Measurements from ENCODE around the gene RAI14.

RAI14 gene

DNA sequence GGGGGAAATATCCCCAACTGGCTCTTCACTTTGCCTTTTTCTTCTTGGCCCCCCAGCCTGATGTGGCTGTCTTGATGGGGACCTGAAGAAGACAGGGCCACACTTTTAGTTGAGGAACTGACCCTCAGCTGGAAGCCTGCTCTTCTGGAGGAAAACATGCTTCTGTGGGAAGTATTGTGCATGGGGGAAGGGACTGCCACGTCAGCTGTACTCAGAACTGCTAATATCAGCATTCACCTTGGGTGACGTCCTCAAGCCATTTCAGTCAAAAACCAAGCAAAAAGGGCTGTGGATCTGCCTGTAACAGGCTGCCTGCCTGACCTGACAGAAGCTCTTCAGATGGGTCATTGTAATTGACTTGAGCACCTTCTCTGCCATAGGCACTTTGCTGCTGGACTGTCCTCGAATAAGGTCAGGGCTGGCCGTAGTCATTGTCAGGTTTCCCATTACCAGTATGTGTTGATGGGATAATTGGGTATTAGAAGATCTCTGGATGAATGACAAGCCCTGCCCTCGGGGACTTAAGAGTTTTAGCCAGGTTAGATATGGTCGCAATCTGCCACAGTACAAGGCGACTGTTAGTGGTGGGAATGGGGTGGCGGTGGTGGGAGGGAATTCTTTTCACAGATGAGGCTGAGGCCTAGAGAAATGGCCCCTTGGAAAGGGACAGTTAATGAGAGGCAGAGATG, 10.4 kb downstream of the RAI14 start:
- TF ChIP-seq, protein P1, sequence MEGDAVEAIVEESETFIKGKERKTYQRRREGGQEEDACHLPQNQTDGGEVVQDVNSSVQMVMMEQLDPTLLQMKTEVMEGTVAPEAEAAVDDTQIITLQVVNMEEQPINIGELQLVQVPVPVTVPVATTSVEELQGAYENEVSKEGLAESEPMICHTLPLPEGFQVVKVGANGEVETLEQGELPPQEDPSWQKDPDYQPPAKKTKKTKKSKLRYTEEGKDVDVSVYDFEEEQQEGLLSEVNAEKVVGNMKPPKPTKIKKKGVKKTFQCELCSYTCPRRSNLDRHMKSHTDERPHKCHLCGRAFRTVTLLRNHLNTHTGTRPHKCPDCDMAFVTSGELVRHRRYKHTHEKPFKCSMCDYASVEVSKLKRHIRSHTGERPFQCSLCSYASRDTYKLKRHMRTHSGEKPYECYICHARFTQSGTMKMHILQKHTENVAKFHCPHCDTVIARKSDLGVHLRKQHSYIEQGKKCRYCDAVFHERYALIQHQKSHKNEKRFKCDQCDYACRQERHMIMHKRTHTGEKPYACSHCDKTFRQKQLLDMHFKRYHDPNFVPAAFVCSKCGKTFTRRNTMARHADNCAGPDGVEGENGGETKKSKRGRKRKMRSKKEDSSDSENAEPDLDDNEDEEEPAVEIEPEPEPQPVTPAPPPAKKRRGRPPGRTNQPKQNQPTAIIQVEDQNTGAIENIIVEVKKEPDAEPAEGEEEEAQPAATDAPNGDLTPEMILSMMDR (IDR thresholded peaks at IDR 0.05; ENCODE audit: extremely low read depth, missing control alignments): no peak

DNA sequence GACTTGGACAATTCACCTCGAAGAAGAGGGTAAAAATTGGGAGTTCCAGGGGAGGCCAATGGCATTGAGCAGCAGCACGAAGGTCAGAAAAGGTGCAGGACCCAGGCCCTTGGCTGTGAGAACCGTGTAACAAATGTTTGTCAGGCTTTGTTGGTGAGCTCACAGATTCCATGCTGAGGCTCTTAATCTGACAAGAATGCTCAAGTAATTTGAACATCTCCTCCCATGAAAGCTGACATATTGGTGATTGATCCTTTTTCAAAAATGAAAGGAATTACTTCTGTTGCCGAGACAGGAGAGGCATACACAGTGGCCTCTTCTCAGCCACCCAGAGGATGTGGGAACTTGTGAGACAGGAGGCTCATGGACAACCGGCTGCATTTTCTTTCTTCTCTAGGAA, 11.6 kb downstream of the RAI14 start:
- DNase-seq (ENCODE audit: low spot score): no peak

More for the DNA sequence above, 10.4 kb downstream of the RAI14 start:
- no peak for DNase-seq (ENCODE audit: low spot score)

DNA sequence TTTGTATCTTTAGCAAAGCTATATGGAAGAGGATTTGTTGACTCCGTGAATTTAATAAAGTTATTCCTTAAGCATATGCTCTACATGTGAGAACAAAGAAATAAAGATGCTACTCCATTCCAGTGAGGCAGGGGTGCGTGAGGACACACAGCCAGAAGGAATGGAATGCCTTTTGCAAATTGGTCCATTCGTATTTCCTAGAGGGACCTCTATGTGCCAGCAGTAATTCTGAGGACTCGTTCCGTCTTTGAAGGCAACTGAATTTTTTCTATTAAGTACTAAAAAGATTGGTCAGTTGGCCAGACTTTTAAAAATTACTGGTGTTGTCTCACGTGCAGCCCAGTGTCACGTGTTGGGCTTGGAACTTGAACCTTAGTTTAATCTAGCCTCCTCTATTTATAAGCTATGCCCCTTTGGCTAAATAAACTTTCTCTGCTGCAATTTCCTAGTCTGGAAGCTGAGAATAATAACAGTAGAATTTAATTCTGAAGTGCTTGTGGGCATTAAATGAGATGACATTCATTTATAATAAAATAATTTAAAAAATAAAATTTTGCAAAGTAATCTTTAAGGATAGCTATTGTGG, 13.9 kb downstream of the RAI14 start:
- TF ChIP-seq, protein P1 (IDR thresholded peaks at IDR 0.05; ENCODE audit: extremely low read depth, missing control alignments): no peak
- no peak for DNase-seq (ENCODE audit: low spot score)

More for the DNA sequence above, 11.6 kb downstream of the RAI14 start:
- TF ChIP-seq, protein P1 (IDR thresholded peaks at IDR 0.05; ENCODE audit: extremely low read depth, missing control alignments): no peak

DNA sequence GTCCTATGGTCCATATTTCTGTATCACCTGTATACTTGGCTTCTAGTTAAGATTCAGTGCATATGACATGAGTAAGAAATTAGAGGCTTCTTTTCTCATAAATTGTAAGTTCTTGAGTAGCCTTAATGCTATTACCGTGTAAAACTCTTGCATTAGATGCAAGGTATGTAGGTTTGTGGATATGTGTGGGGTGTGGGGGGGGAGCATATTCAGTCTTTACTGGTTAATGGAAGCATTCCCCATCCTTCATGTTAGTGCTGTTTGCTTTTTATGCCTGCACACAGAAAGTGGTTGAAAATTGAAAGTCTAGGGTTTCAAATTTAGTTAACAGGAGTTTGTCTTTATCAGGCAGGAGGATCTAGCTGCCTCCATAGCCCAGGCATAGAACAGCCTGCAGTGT, 16.1 kb downstream of the RAI14 start:
- DNase-seq (ENCODE audit: low spot score): no peak
- TF ChIP-seq, protein P1 (IDR thresholded peaks at IDR 0.05; ENCODE audit: extremely low read depth, missing control alignments): no peak

DNA sequence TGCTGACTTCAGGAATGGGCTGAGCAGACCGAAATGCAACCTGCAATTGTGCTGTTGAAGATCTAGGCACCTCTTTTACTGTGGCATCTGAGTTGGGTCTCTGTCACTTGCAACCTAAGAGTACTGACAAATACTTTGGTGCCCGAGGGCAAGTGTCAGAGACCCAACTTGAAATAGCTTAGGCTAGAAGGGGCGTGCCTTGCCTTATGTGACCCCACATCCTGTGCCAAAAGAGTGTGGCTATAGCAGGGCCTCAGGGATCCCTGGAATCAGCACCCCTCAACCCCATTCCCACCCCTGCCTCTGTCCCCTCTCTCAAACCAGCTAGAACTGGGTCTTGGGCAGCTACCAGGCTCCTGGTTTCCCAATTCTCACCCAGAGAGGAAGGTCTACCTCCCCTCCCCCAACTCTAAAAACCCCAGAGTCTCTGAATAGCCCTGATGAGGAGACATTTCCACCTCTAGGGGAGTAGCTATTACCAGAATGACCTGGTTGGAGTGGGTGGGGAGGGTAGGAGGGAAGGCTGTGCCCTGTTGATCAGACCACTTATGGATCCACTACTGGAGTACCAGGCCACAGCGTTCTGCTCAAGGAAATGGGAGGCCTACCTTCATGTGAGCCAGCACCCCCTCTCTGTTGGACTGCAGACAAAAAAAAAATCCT, 17.5 kb downstream of the RAI14 start:
- TF ChIP-seq, protein P1 (IDR thresholded peaks at IDR 0.05; ENCODE audit: extremely low read depth, missing control alignments): no peak
- no peak for DNase-seq (ENCODE audit: low spot score)

DNA sequence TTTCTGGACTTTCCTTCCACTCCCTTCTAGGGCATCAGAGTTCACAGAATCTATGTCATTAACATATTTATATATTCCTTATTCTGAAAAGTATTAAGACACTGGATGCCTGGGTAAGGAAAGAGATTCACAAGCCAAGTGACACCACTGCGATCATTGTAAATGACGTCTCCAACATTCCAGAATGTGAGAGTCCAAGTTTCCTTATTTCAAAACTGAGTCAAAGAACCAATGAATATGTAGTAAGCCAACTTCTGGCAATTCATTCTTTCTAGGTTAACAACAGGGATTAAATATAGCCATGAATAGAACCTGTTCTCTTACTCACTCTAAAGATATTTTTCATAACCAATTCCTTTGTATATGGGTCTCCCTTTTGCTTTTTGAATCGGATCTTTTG, 18.1 kb downstream of the RAI14 start:
- TF ChIP-seq, protein P1 (IDR thresholded peaks at IDR 0.05; ENCODE audit: extremely low read depth, missing control alignments): no peak
- DNase-seq (ENCODE audit: low spot score): no peak

DNA sequence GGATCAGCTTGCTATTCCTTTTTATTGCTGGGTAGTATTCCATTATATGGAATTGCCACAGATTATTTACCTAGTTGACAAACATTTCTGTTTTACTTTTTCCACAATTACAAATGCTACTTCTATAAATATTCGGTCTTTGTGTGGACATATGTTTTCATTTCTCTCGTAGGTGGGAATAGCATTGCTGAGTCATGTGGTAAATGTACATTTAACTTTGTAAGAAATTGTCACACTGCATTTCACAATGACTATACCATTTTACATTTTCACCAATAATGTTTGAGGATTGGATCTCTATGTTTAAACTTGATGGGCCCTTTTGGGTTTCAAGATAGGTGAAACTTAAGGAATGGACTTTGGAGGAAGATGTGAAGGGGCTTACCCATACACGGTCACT, 19.7 kb downstream of the RAI14 start:
- TF ChIP-seq, protein P1 (IDR thresholded peaks at IDR 0.05; ENCODE audit: extremely low read depth, missing control alignments): no peak
- no peak for DNase-seq (ENCODE audit: low spot score)
